HL-60 (cell line): ENCODE measurements around the gene TRIM54.

Source experiments
- DNase-seq, 2 experiments: peaks; one replicate each; pipeline ENCODE4 v3.0.0-alpha.2; 2010 to 2020; ENCODE audit warnings: low read depth in 1 of 2, low spot score in 1 of 2
- H3K27ac ChIP-seq: fragments of 250-450 bp; sonication (Bioruptor Pico); replicated peaks from 2 replicates; pipeline ENCODE4 v1.5.1; 2020; ENCODE audit warnings: mild to moderate bottlenecking, moderate library complexity
- H3K27me3 ChIP-seq: fragments of 250-450 bp; sonication (Bioruptor Pico); 2 replicates; pipeline ENCODE4 v1.5.1; 2021; ENCODE audit warnings: mild to moderate bottlenecking, moderate library complexity; ENCODE audit not compliant: insufficient read depth, poor library complexity, severe bottlenecking
- H3K4me3 ChIP-seq: replicated peaks from 2 replicates; pipeline ENCODE4 v1.5.1; 2011; ENCODE audit warnings: mild to moderate bottlenecking, control low read depth, low read length; ENCODE audit not compliant: insufficient read depth
- CTCF ChIP-seq: IDR thresholded peaks from one replicate; pipeline ENCODE4 v1.5.1; 2011; ENCODE audit warnings: low read length, control low read depth, inconsistent platforms; ENCODE audit not compliant: insufficient read depth
- GABPA ChIP-seq: IDR thresholded peaks from 2 replicates; pipeline ENCODE4 v1.6.1; 2012; ENCODE audit warnings: low read depth
- POLR2AphosphoS5 ChIP-seq: IDR thresholded peaks from 2 replicates; pipeline ENCODE4 v1.6.1; 2012; ENCODE audit warnings: low read depth
- SPI1 ChIP-seq: IDR thresholded peaks from 2 replicates; pipeline ENCODE4 v1.6.1; 2012; ENCODE audit warnings: low read depth, mild to moderate bottlenecking, borderline replicate concordance
- TF ChIP-seq, protein P1 (sequence below): IDR thresholded peaks from 2 replicates; pipeline ENCODE4 v1.6.1; 2012; ENCODE audit warnings: low read depth; ENCODE audit not compliant: insufficient replicate concordance

The TRIM54 gene

GRCh38 chr2:27308359-27308881, 26.2 kb downstream of the TRIM54 start, which contains the start of gene UCN:
Gene UCN (minus strand): TSS chr2:27308445. CDS start chr2:27307895, 550 bp downstream.
- Histone ChIP-seq H3K27me3 (peaks cover 12% of the 10 kb centered on the region), H3K4me3 (no peak within 1 kb of the TSS), H3K27ac (no peak within 1 kb of the TSS)
- TF ChIP-seq, protein P1, sequence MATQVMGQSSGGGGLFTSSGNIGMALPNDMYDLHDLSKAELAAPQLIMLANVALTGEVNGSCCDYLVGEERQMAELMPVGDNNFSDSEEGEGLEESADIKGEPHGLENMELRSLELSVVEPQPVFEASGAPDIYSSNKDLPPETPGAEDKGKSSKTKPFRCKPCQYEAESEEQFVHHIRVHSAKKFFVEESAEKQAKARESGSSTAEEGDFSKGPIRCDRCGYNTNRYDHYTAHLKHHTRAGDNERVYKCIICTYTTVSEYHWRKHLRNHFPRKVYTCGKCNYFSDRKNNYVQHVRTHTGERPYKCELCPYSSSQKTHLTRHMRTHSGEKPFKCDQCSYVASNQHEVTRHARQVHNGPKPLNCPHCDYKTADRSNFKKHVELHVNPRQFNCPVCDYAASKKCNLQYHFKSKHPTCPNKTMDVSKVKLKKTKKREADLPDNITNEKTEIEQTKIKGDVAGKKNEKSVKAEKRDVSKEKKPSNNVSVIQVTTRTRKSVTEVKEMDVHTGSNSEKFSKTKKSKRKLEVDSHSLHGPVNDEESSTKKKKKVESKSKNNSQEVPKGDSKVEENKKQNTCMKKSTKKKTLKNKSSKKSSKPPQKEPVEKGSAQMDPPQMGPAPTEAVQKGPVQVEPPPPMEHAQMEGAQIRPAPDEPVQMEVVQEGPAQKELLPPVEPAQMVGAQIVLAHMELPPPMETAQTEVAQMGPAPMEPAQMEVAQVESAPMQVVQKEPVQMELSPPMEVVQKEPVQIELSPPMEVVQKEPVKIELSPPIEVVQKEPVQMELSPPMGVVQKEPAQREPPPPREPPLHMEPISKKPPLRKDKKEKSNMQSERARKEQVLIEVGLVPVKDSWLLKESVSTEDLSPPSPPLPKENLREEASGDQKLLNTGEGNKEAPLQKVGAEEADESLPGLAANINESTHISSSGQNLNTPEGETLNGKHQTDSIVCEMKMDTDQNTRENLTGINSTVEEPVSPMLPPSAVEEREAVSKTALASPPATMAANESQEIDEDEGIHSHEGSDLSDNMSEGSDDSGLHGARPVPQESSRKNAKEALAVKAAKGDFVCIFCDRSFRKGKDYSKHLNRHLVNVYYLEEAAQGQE = peak; percentile 89
- TF ChIP-seq GABPA = no peak
- DNase-seq = no peak

DNA sequence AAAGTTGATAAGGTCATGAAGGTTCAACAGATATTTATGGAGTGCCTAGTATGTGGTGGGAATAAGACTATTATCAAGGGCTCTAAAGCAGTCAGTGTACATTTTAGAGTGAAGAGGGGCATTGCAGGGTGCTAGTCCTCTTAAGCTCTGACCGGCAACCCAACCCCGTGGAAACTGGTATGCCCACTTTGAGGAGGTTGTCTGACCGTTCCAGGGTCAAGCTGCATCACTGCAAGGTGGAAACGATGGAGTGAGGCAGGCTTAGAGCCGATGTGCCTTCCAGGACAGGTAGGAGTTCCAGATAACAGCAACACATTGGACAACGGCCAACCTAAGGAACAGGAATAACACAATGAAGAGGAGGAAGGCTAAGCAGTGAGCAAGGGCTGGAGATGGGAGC, 27.4 kb downstream of the TRIM54 start:
- H3K27me3 ChIP-seq = peaks cover 12% of the 10 kb centered on the region
- H3K27ac ChIP-seq = no peak overlapping the region
- DNase-seq = no peak
- no peak for TF ChIP-seq SPI1
- no peak for TF ChIP-seq CTCF
- TF ChIP-seq, protein P1 = no peak
- TF ChIP-seq POLR2AphosphoS5 = no peak
- TF ChIP-seq GABPA = no peak
- H3K4me3 ChIP-seq = no peak overlapping the region

DNA sequence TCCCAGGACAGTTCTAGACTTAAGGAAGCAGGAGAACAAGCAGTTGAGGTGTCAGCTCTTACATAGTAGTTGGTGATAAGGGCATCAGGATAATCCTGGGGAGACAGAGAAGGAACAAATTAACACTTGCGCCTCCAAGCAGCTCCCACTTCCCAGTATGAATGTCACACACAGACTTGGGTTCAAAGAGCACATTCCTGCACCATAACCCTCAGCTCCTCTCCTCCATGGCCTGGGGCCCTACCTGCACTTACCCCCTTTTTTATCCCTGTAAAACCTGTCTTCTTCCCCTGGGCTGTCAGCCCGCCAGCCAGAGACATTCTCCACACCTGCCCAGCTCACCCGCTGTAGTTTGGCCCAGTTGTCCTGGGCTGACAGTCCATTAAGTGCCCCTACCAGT, 29.9 kb downstream of the TRIM54 start:
- no peak for DNase-seq
- H3K27ac ChIP-seq = no peak overlapping the region
- TF ChIP-seq, protein P1 = no peak
- no peak for TF ChIP-seq SPI1
- TF ChIP-seq GABPA = no peak
- TF ChIP-seq CTCF = no peak
- TF ChIP-seq POLR2AphosphoS5 = no peak
- H3K4me3 ChIP-seq = no peak overlapping the region
- H3K27me3 ChIP-seq = peaks cover 2% of the 10 kb centered on the region
